HG02938 (cell line): ENCODE measurements around the gene SIGMAR1.
"Not testable (repeated sequence)": the region's sequence is repeated elsewhere in the genome, so short reads cannot be mapped to it uniquely, and the experiment has no call there.

Experiments used
- ATAC-seq: cut with Tn5 transposase; IDR thresholded peaks from one replicate; pipeline ENCODE4 v1.9.1; 2021; ENCODE audit warnings: mild to moderate bottlenecking, moderate library complexity; ENCODE audit not compliant: unreplicated experiment

Gene SIGMAR1

GRCh38 chr9:34655394-34655793 lies 17.8 kb upstream of the SIGMAR1 start:
- no peak for ATAC-seq

- ATAC-seq = no peak
Observed at GRCh38 chr9:34654323-34655051, 16.9 kb upstream of the SIGMAR1 start.

DNA sequence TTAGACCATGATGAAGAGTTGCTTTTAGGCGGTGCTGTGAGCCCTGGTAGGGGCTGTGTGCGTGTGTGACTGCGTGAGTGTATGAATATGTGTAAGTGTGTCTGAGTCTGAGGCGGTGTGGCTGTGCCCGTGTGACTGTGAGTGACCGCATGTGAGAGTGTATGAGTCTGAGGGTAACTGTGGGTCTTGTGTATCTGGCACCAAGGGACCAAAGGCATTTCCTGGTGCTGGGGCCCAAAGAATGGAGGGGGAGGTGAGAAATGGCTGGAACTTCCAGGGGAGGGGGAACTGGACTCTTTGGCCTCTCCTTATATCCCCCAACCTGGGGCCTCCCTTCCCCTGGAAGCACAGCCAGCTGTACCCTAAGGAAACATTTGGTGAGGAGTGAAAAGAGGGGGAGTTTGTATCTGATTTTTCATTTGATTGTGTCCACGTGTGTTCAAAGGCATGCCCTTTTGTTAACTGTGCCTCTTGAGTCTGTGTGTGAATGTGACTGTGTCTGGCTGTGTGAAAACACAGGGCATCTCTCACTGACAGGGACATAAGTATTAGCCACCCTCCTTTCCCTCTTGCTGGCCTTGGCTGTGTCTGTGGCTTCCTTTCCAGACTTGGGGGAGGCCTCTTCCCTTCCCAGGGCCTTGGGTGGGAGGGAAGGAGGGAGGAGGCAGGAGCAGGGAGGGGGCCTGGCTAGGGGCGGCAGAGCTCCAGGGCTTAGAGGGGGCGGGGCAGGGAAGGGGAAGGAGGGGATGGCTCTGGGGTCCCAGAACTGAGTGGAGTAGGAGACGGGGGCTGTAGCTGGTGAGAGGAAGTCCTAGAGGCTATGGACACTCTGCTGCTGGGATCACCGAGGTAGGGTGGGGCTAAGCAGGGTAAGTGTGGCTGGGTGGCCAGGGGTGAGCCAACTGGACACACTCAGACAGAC lies 15.8 kb upstream of the SIGMAR1 start:
- ATAC-seq = no peak

DNA sequence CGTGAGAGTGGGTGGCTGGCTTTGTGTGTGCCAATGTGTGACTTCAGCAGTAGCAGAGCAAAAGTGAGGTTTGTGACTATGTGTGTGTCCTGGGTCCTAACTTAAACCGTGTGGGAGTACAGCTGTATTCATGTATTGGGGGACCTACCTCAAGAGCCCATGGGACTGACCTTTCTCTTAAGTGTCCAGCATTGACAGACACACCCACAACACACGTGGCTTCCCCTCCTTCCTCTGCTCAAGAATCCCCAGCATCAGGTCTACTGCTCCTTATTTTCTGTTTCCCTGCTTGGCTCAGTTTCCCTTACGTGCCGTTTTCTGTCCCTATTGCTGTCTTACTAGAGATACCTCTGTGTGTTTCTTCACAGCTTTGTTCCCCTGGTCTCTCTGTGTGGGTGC lies 15.0 kb upstream of the SIGMAR1 start:
- ATAC-seq = no peak

DNA sequence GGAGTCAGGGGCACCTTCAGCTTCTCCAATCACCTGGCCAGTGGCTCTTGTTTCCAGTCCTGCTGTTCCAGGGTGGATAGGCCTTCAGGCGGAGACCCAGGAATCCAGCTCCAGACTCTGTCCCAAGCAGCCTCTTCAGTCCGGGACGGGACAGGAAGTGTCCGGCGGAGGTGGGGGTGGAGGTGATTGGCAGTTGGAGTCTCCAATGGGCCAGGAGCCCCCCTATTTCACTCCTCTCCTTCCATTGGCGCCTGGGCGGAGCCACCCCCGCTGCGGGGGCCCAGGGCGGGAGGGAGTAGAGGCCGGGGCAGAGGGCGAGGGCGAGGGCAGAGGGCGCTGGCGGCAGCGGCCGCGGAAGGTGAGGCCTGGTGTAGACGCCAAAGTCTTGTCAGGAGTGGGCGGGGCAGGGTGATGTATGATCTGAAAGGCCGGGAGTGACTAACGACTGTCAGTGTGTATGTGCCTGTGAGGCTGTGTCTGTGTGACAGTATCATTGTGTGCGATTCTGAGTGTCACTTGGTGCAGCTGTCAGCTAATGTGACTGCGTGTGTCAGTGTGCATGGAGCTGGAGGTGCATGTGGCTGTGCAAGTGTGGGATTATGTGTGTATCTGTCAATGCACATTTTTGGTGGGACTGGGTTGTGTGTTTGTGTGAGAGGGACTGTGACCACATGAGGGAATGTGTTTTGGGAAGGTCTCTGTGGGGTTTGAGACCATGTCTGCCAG lies 14.5 kb upstream of the SIGMAR1 start, which contains the start of gene IL11RA:
TSS of gene IL11RA (plus strand) at position 310 of the 726 bp plus-strand sequence. CDS start 3,033 bp downstream, outside the sequence.
- no peak for ATAC-seq

DNA sequence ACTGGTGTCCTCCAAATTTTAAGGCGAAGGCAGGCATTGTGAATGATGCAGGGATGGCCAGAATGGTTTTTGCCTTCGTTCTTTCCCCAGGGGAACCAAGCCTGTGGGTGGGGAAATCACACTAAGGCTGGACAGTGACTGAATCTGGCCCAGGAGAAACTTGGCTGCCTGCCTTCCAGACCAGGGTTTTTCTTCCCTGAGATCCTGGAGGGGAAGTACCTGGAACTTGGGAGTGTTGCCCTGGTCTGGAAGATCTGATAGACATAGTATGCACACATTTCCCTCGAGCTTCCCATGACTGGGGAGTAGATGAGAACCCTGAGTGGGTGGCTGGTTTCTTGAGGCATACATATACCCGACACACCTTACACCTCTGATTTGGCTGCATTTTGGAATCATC lies 13.7 kb upstream of the SIGMAR1 start:
- no peak for ATAC-seq

DNA sequence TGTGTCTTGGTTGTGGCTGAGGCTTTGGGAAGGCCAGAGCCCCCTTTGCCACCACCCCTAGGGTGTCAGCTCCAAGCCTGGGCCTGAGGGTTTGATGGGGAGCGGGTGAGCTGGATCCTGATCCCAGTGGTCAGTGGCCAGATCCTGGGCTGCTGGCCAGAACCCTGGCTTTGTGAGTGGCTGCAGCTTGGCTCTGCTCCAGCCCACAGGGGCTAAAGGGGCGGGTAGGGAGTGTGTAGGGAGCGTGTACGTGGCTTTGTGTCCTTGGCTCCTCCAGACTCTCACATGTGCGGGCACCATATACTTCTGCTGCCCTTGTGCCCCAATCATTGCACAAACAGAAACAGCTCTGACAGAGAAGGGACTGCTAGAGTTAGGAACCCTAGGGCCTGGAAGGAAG lies 13.2 kb upstream of the SIGMAR1 start:
- no peak for ATAC-seq

DNA sequence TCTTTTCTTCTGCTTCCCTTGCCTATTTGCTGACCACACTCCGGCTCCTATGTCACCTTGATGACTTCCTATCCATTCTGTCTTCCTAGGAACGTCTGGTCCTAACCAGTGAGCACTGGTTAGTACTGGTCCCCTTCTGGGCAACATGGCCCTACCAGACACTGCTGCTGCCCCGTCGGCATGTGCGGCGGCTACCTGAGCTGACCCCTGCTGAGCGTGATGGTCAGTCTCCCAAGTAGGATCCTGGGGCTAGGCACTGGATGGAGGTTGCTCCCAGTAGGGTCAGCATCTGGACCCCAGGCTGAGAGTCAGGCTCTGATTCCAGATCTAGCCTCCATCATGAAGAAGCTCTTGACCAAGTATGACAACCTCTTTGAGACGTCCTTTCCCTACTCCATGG lies 11.1 kb upstream of the SIGMAR1 start:
- no peak for ATAC-seq

GRCh38 chr9:34647651-34648050 lies 10.1 kb upstream of the SIGMAR1 start:
- no peak for ATAC-seq

- ATAC-seq = peak; percentile 36
Observed at GRCh38 chr9:34647084-34647403, 9.5 kb upstream of the SIGMAR1 start.

DNA sequence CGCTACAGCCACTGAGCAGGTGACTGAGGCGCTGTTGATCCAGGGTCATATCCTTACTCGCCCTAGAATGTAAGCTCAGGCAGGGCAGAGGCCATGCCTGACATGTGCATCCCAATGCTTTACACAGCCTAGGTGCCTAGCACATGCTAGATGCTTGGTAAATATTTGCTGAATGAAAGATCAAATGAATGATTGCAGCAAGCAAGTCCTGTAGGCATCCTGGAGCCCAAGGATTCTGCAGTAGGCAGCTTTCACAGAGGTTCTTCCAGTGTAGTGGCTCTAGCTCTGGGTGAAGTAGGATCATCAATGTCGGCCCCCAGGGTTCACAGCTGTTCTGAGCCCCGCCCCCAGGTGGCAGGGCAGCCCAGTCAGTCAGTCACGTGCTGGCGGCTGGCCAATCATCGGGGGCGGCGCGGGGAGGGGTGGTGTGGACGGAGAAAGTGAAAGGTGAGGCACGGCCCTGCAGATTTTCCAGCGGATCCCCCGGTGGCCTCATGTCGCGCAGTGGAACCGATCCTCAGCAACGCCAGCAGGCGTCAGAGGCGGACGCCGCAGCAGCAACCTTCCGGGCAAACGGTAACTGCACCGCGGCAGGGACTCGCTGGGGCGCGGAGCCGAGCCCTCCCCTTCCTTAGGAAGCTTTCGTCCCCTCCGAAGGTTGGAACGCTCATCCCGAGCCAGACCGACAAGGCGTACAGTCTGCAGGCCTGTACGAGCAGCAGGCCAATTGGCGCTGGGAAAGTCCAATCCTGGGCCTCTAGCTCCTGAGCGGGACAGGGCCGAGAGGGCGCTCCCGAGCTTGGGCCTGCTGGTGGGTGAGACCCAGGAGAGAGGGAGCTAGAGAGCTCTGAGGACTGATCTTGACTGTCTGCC lies 8.9 kb upstream of the SIGMAR1 start, which contains the start of gene GALT:
TSS of gene GALT (plus strand) at position 465 of the 873 bp plus-strand sequence. CDS start at position 495, 30 bp downstream.
- peak; percentile 75 for ATAC-seq

GRCh38 chr9:34644766-34645314 lies 7.3 kb upstream of the SIGMAR1 start:
- no peak for ATAC-seq

GRCh38 chr9:34642679-34643078 lies 5.1 kb upstream of the SIGMAR1 start:
- ATAC-seq = no peak

GRCh38 chr9:34639322-34639721 lies 1.7 kb upstream of the SIGMAR1 start:
- not testable (repeated sequence) for ATAC-seq

- no peak for ATAC-seq
Observed at GRCh38 chr9:34638138-34638445, 505 bp upstream of the SIGMAR1 start.

- ATAC-seq = no peak
Observed at GRCh38 chr9:34636791-34637355, 714 bp downstream of the SIGMAR1 start.

DNA sequence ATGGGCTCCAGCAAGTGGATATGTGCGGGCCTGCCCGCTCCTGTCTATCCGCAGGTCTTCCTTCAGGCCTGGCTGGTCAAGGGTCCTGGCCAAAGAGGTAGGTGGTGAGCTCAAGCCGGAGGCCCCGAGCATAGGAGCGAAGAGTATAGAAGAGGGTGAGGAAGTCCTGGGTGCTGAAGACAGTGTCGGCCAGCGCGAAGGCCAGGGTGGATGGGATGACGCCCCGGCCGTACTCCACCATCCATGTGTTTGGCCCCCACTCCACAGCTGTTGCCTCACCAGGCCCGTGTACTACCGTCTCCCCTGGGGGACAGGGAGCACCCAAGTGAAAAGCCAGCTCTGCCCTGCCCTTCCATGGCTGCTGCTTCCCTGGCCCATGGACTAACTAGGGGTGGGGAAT lies 2.0 kb downstream of the SIGMAR1 start:
- no peak for ATAC-seq

GRCh38 chr9:34634551-34635248 lies 2.9 kb downstream of the SIGMAR1 start:
- no peak for ATAC-seq

GRCh38 chr9:34633851-34634550 lies 3.6 kb downstream of the SIGMAR1 start:
- no peak for ATAC-seq
